GM21360 (cell line): ENCODE data around the gene MED12L.
"Not testable (repeated sequence)": the region's sequence is repeated elsewhere in the genome, so short reads cannot be mapped to it uniquely, and the experiment has no call there.

Source experiments
- ATAC-seq: cut with Tn5 transposase; IDR thresholded peaks from one replicate; pipeline ENCODE4 v1.9.1; 2021; ENCODE audit warnings: mild to moderate bottlenecking, moderate library complexity; ENCODE audit not compliant: unreplicated experiment

Gene MED12L

GRCh38 chr3:151085227-151085888, at the start of gene MED12L:
Gene MED12L, plus strand, starts transcription at chr3:151085664. Its CDS starts 1,263 bp downstream, at chr3:151086927.
- ATAC-seq: peak; percentile 62

- no peak for ATAC-seq
These were observed 47.6 kb upstream of the MED12L start for GRCh38 chr3:151037746-151038477.

- no peak for ATAC-seq
These were observed 40.8 kb upstream of the MED12L start for GRCh38 chr3:151044706-151045105.

GRCh38 chr3:151047636-151048035, 37.8 kb upstream of the MED12L start:
- ATAC-seq: no peak

GRCh38 chr3:151051533-151051932, 33.9 kb upstream of the MED12L start:
- no peak for ATAC-seq

- no peak for ATAC-seq
These were observed 33.1 kb upstream of the MED12L start for GRCh38 chr3:151052346-151052745.

GRCh38 chr3:151052756-151053155, 32.7 kb upstream of the MED12L start:
- ATAC-seq: no peak

- ATAC-seq: no peak
These were observed 26.7 kb upstream of the MED12L start for GRCh38 chr3:151058740-151059139.

GRCh38 chr3:151062611-151063010, 22.9 kb upstream of the MED12L start:
- no peak for ATAC-seq

GRCh38 chr3:151067158-151067557, 18.3 kb upstream of the MED12L start:
- no peak for ATAC-seq

- not testable (repeated sequence) for ATAC-seq
These were observed 12.6 kb upstream of the MED12L start for GRCh38 chr3:151072842-151073241.

- no peak for ATAC-seq
These were observed 11.2 kb upstream of the MED12L start for GRCh38 chr3:151074256-151074655.

GRCh38 chr3:151075869-151076562, 9.4 kb upstream of the MED12L start:
- no peak for ATAC-seq

GRCh38 chr3:151076626-151077025, 8.8 kb upstream of the MED12L start:
- ATAC-seq: no peak

- not testable (repeated sequence) for ATAC-seq
These were observed 4.4 kb upstream of the MED12L start for GRCh38 chr3:151081082-151081481.

GRCh38 chr3:151082880-151083838, 2.3 kb upstream of the MED12L start:
- no peak for ATAC-seq

GRCh38 chr3:151084893-151085226, 604 bp upstream of the MED12L start:
- no peak for ATAC-seq

GRCh38 chr3:151085889-151086483, 522 bp downstream of the MED12L start:
- peak; percentile 24 for ATAC-seq

GRCh38 chr3:151086484-151087456, 1.3 kb downstream of the MED12L start:
- ATAC-seq: peak; percentile 74
